Measurements from ENCODE around the gene CHMP6.
A peak's percentile ranks its signal among the peaks of the same experiment; 100 is the strongest.

CHMP6 gene

GRCh38 chr17:80956321-80957190 is 35.1 kb upstream of the CHMP6 start:
- DNase-seq (ENCODE audit: low spot score): no peak

- DNase-seq (ENCODE audit: low spot score): no peak
Measured at GRCh38 chr17:80957461-80957941, 34.1 kb upstream of the CHMP6 start.

GRCh38 chr17:80959330-80960036 is 32.2 kb upstream of the CHMP6 start:
- peak; percentile 57 for DNase-seq (ENCODE audit: low spot score)

DNA sequence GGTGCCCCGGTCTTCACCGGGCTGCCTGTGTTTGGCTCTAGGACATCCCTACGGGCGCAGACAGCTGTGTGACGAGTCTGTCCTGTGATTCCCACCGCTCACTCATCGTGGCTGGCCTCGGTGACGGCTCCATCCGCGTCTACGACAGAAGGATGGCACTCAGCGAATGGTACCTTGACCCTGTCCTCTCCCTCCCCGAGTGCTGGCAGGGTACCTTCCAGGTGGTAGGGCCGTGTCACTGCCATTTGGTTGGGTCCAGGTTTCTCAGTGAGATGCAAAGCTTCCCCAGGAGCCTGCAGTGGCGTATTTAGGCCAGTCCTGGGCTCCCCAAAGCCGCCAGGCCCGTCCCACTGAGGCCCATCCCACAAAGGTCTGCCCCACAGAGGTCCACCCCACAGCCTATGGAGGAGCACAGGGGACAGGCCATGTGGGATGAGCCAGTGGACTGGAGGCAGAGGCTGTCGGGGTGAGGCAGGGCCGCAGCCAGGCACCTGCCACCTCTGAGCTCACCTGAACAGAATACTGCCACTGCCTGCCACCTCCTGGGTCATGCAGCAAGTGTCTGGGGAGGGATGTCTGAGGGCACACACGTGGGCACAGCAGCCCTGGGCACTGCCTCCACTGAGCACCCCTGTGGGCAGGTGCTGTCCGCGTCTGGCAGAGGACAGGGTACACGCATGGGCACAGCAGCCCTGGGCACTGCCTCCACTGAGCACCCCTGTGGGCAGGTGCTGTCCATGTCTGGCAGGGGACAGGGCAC is 31.4 kb upstream of the CHMP6 start:
- DNase-seq (ENCODE audit: low spot score): no peak

DNA sequence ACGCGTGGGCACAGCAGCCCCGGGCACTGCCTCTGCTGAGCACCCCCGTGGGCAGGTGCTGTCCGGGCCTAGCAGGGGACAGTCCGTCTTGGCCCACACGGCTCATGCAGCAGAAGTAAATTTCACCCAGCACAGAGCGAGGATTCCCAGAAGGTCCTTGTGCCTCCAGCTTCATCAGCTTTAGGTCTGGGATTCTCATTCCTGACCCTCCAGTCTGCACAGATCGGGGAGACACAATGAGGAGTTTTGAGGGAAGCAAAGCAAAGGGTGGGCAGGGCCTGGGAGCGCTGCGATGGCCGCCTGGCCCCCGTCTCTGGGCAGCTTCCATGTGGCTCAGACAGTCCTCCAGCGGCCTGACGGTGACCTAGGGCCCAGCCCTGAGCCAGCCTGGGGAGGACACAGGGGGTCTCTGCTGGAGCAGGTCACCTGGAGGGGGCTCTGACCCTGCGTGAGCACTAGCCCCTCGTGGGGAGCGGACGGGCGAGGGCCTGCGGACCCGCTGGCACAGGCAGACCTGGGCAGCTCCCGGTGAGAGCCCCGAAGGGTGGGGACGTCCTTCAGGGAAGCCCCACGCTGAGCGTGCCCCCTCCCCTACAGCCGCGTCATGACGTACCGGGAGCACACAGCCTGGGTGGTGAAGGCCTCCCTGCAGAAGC is 30.7 kb upstream of the CHMP6 start:
- no peak for DNase-seq (ENCODE audit: low spot score)

- DNase-seq (ENCODE audit: low spot score): no peak
Measured at GRCh38 chr17:80961541-80962330, 29.9 kb upstream of the CHMP6 start.

DNA sequence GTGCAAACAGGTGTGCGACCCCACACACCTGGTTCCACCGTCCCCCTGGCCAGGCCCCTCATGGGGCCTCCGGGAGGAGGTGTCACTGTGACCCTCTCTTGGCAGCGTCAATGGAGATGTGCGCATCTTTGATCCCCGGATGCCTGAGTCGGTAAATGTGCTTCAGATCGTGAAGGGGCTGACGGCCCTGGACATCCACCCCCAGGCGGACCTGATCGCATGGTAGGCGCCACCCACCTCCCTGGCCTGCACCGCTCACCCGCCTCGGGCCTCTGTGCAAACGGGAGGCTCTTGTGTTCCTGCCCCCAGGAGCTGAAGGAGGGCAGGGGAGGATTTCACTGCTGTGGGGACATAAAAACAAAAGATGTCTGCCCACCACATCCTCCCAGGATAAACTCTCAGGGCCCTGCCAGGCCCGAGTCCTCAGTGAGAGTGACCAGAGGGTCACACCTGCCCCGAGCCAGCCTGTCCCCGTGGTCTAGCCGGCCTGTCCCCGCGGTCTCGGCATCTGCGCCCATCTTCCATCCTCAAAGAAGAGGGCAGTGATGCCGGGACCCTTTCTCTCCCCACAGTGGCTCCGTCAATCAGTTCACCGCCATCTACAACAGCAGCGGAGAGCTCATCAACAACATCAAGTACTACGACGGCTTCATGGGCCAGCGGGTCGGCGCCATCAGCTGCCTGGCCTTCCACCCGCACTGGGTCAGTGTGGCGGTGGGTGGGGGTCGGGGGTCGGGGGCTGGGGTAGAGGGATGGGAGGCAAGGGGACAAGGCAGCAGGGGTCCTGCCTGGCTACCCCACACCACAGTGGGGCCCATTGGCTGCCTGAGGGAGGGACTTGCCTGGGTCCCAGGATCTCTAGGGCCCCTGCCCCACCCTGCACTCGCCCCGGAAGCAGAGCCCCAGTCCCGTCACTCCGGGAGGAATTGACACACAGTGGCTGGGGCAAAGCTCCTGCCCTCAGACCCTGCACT is 29.0 kb upstream of the CHMP6 start:
- DNase-seq (ENCODE audit: low spot score): no peak

GRCh38 chr17:80963812-80964543 is 27.7 kb upstream of the CHMP6 start:
- no peak for DNase-seq (ENCODE audit: low spot score)

- DNase-seq (ENCODE audit: low spot score): no peak
Measured at GRCh38 chr17:80964544-80964856, 27.1 kb upstream of the CHMP6 start.

GRCh38 chr17:80964859-80965580 is 26.6 kb upstream of the CHMP6 start:
- DNase-seq (ENCODE audit: low spot score): no peak

DNA sequence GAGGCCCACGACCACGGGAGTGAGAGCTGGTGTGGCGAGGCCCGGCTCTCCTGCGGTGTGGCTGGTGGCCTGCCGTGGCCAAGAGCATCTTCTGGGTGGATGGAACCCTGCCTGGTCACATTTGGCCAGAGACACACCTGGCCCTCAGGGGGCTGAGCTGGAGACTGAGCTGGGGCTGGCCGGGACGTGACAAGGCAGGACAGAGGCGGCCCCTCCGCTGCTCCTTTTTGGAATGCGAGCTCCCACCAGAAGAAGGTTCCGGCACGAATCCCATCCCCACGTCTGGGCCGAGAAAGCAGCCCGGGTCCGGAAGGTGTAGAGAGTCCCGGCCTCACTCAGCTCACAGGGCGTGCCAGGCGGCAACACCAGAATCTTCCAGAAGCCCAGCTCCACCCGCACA is 26.0 kb upstream of the CHMP6 start:
- DNase-seq (ENCODE audit: low spot score): no peak

GRCh38 chr17:80967404-80967872 is 24.2 kb upstream of the CHMP6 start:
- no peak for DNase-seq (ENCODE audit: low spot score)

DNA sequence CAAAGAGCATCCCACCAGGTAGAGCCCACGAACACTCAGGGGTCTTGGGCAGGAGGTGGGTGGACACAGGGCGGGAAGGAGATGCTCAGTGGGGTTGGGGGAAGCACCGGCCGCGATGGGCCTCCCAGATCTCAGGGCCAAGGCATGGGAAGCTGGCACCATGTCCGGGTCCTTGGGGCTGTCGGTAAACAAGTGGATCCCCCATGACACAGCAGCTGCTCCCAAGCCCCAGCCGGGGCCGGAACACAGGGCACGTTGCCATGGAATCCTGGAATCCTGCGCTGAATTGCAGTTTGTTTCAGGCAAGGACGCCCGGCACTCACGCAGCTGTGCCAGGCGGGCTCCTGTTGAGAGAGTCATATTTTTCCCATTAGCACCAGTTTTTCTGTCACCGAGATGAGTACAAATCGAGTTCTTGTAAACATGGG is 23.0 kb upstream of the CHMP6 start:
- no peak for DNase-seq (ENCODE audit: low spot score)

- no peak for DNase-seq (ENCODE audit: low spot score)
Measured at GRCh38 chr17:80969030-80969673, 22.5 kb upstream of the CHMP6 start.

- no peak for DNase-seq (ENCODE audit: low spot score)
Measured at GRCh38 chr17:80969674-80970043, 22.0 kb upstream of the CHMP6 start.

DNA sequence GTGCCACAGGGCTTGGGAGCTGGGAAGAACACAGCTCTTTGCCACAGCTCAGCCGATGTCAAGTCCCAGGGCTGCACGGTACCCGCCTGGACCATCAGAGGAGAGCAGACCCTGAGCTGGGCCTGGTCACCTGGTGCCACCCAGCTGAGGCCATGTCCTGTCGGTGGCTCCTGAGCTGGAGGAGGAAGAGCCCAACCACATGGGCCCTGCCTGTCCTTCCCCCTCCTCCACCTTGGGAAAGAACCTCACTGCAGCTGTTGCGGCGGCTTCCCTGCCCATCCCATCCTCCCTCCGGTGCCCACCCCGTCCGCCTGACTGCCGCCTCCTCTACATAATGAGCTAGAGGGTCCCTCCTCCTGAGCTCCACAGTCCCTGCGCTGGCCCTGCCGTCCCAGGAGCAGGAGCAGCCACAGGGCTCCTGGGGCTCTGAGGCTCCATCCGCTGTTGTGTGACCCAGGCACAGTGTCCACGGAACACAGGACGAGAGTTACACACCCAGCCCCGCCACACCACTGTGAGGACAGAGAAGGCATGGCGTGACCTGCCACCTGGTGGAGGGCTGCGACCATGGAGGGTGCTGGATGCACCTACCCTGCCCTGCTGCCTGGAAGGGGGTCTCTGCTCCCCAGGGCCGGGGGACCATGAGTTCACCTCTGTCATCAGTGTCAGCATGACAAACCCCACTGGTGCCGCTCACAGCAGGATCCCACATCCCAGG is 21.4 kb upstream of the CHMP6 start:
- DNase-seq (ENCODE audit: low spot score): peak; percentile 71
